OCI-LY1 (cell line): ENCODE measurements around the gene TSEN2.

ENCODE experiments used
- H2AFZ ChIP-seq: fragments of 200-600 bp; sonication (generic), shearing (Covaris generic); 2 replicates; pipeline ENCODE4 v1.6.0; 2014; ENCODE audit warnings: antibody characterized with exemption, mild to moderate bottlenecking, low read length
- H3F3A ChIP-seq: fragments of 200-600 bp; sonication (generic), shearing (Covaris generic); 2 replicates; pipeline ENCODE4 v1.6.0; 2014; ENCODE audit warnings: mild to moderate bottlenecking, antibody characterized with exemption, low read length, moderate library complexity; ENCODE audit not compliant: insufficient read depth
- H3K27ac ChIP-seq: fragments of 200-600 bp; sonication (generic); 2 replicates; pipeline ENCODE4 v1.5.1; 2014; ENCODE audit warnings: low read length, mixed run types, mild to moderate bottlenecking, low read depth; ENCODE audit not compliant: poor library complexity, severe bottlenecking
- H3K27me3 ChIP-seq: fragments of 200-600 bp; sonication (generic); 2 replicates; pipeline ENCODE4 v1.6.0; 2014; ENCODE audit warnings: antibody characterized with exemption, mild to moderate bottlenecking, low read length, moderate library complexity; ENCODE audit not compliant: insufficient read depth
- H3K36me3 ChIP-seq: fragments of 200-600 bp; sonication (generic); 2 replicates; pipeline ENCODE4 v1.6.1; 2014; ENCODE audit warnings: mild to moderate bottlenecking, antibody characterized with exemption, low read length, moderate library complexity, mixed read lengths; ENCODE audit not compliant: insufficient read depth
- H3K4me1 ChIP-seq: fragments of 200-600 bp; sonication (generic); 2 replicates; pipeline ENCODE4 v1.5.1; 2014; ENCODE audit warnings: mild to moderate bottlenecking, low read length, moderate library complexity; ENCODE audit not compliant: insufficient read depth, severe bottlenecking
- H3K4me2 ChIP-seq: fragments of 200-600 bp; sonication (generic), shearing (Covaris generic); 2 replicates; pipeline ENCODE4 v1.6.1; 2014; ENCODE audit warnings: low read length
- H3K4me3 ChIP-seq: fragments of 200-600 bp; sonication (generic); 2 replicates; pipeline ENCODE4 v1.5.1; 2014; ENCODE audit warnings: low read length, low read depth, mild to moderate bottlenecking, mixed read lengths; ENCODE audit not compliant: poor library complexity, severe bottlenecking
- H3K79me2 ChIP-seq: fragments of 200-600 bp; shearing (Covaris generic); 2 replicates; pipeline ENCODE4 v1.6.1; 2016; ENCODE audit warnings: mixed run types, low read length, mixed read lengths; ENCODE audit not compliant: insufficient read depth
- H3K9ac ChIP-seq: fragments of 200-600 bp; sonication (generic), shearing (Covaris generic); 2 replicates; pipeline ENCODE4 v1.6.1; 2014; ENCODE audit warnings: mild to moderate bottlenecking, low read length, mixed read lengths
- H3K9me2 ChIP-seq: fragments of 200-600 bp; sonication (generic), shearing (Covaris generic); 2 replicates; pipeline ENCODE4 v1.6.1; 2014; ENCODE audit warnings: low read depth, mild to moderate bottlenecking, low read length, mixed read lengths
- H3K9me3 ChIP-seq: fragments of 200-600 bp; shearing (Covaris generic); 2 replicates; pipeline ENCODE4 v1.6.1; 2014; ENCODE audit warnings: low read length, mixed read lengths
- H4K20me1 ChIP-seq: fragments of 200-600 bp; sonication (generic), shearing (Covaris generic); 2 replicates; pipeline ENCODE4 v1.6.0; 2016; ENCODE audit warnings: mild to moderate bottlenecking, low read length; ENCODE audit not compliant: insufficient read depth
- CTCF ChIP-seq: fragments of 200-600 bp; sonication (generic), shearing (Covaris generic); IDR thresholded peaks from 2 replicates; pipeline ENCODE4 v1.5.1; 2017; ENCODE audit warnings: mild to moderate bottlenecking, antibody characterized with exemption, low read length, moderate library complexity, mixed read lengths
- EZH2 ChIP-seq: fragments of 200-600 bp; sonication (generic), shearing (Covaris generic); IDR thresholded peaks from 2 replicates; pipeline ENCODE4 v1.8.0; 2017; ENCODE audit warnings: borderline replicate concordance, mixed run types, mild to moderate bottlenecking, antibody characterized with exemption, low read length, moderate library complexity, mixed read lengths

The TSEN2 gene

GRCh38 chr3:12479919-12480427 lies 4.3 kb upstream of the TSEN2 start:
- Histone ChIP-seq H2AFZ (no peak overlapping the region), H4K20me1 (no peaks in the 10 kb centered on the region), H3K27ac (no peak overlapping the region), H3K9me2 (no peaks in the 10 kb centered on the region), H3K79me2 (no peaks in the 10 kb centered on the region), H3K27me3 (no peaks in the 10 kb centered on the region), H3F3A (no peaks in the 10 kb centered on the region), H3K4me1 (peaks cover 10% of the 10 kb centered on the region), H3K4me3 (no peak overlapping the region), H3K36me3 (no peaks in the 10 kb centered on the region), H3K9me3 (no peaks in the 10 kb centered on the region), H3K4me2 (no peak overlapping the region), H3K9ac (no peak overlapping the region)
- TF ChIP-seq CTCF: peak; percentile 76
- TF ChIP-seq EZH2: no peak

- Histone ChIP-seq H3K27ac (no peak overlapping the region), H3F3A (no peaks in the 10 kb centered on the region), H3K27me3 (no peaks in the 10 kb centered on the region), H3K4me2 (peak overlapping the region; percentile 86), H3K9me3 (no peaks in the 10 kb centered on the region), H3K9ac (peak overlapping the region; percentile 67), H4K20me1 (no peaks in the 10 kb centered on the region), H3K4me3 (peak overlapping the region; percentile 87), H2AFZ (peak overlapping the region; percentile 57; the same call in 1 of the 2 replicates), H3K79me2 (no peaks in the 10 kb centered on the region), H3K4me1 (peaks cover 21% of the 10 kb centered on the region), H3K9me2 (no peaks in the 10 kb centered on the region), H3K36me3 (peaks cover 15% of the 10 kb centered on the region; the same call in 1 of the 2 replicates)
- no peak for TF ChIP-seq CTCF
- no peak for TF ChIP-seq EZH2
Observed at GRCh38 chr3:12483410-12483809, 870 bp upstream of the TSEN2 start.

- Histone ChIP-seq H3F3A (no peaks in the 10 kb centered on the region), H3K36me3 (peaks cover 16% of the 10 kb centered on the region; the same call in 1 of the 2 replicates), H3K4me3 (peak overlapping the region; percentile 87), H2AFZ (peak overlapping the region; percentile 57; the same call in 1 of the 2 replicates), H3K4me2 (peak overlapping the region; percentile 86), H3K27ac (no peak overlapping the region), H3K9me2 (no peaks in the 10 kb centered on the region), H3K79me2 (no peaks in the 10 kb centered on the region), H3K9ac (peak overlapping the region; percentile 67), H3K27me3 (no peaks in the 10 kb centered on the region), H3K9me3 (no peaks in the 10 kb centered on the region), H4K20me1 (no peaks in the 10 kb centered on the region), H3K4me1 (peaks cover 21% of the 10 kb centered on the region)
- TF ChIP-seq CTCF: no peak
Observed at GRCh38 chr3:12483872-12484197, 445 bp upstream of the TSEN2 start.
